Upper lobe of right lung (tissue), 1 donor: Measurements from ENCODE around the gene DAP. TPM values are rescaled to one million over a fixed set of nuclear protein-coding genes. Genes with fewer than 3 reads are reported as not detected.

Experiments
- ATAC-seq: fragments of 200-7000 bp; cut with Tn5 transposase; one replicate; pipeline ENCODE4 v1.9.1; 2020; ENCODE audit warnings: mild to moderate bottlenecking, moderate library complexity
- DNase-seq: peaks from one replicate; pipeline ENCODE4 v3.0.0-alpha.2; 2020
- H3K27ac ChIP-seq: fragments of 200-600 bp; one replicate; pipeline ENCODE4 v1.8.0; 2022
- H3K27me3 ChIP-seq: fragments of 200-600 bp; one replicate; pipeline ENCODE4 v1.8.0; 2022; ENCODE audit warnings: mild to moderate bottlenecking
- H3K36me3 ChIP-seq: fragments of 200-600 bp; one replicate; pipeline ENCODE4 v1.8.0; 2022
- H3K4me1 ChIP-seq: fragments of 200-600 bp; one replicate; pipeline ENCODE4 v1.8.0; 2022
- H3K4me3 ChIP-seq: fragments of 200-600 bp; one replicate; pipeline ENCODE4 v1.8.0; 2022; ENCODE audit warnings: mild to moderate bottlenecking
- H3K9me3 ChIP-seq: fragments of 200-600 bp; one replicate; pipeline ENCODE4 v1.8.0; 2022
- intact Hi-C: fragments of 100-400 bp; cut with DNase I; formaldehyde crosslinking; loops from one replicate; pipeline ENCODE4 v1.11.0; 2022
- total RNA-seq: library from RNA; stranded (reverse); fragmentation: NEBNext Ultra II Directional; extraction: Animal tissue kit (Norgen Biotek cat#: 25700); gene quantifications from one replicate; pipeline ENCODE4 v1.2.1, GENCODE V29; 2021
- TF ChIP-seq, protein P1 (sequence below): fragments of 200-600 bp; IDR thresholded peaks from one replicate; pipeline ENCODE4 v1.8.0; 2022; ENCODE audit warnings: antibody characterized with exemption
- donor health status: DM: no; HTN: yes; CAD: no; lungs with severe emphysema.

The DAP gene
- total RNA-seq, 1 donor from 2014 or later = 105 TPM

DNA sequence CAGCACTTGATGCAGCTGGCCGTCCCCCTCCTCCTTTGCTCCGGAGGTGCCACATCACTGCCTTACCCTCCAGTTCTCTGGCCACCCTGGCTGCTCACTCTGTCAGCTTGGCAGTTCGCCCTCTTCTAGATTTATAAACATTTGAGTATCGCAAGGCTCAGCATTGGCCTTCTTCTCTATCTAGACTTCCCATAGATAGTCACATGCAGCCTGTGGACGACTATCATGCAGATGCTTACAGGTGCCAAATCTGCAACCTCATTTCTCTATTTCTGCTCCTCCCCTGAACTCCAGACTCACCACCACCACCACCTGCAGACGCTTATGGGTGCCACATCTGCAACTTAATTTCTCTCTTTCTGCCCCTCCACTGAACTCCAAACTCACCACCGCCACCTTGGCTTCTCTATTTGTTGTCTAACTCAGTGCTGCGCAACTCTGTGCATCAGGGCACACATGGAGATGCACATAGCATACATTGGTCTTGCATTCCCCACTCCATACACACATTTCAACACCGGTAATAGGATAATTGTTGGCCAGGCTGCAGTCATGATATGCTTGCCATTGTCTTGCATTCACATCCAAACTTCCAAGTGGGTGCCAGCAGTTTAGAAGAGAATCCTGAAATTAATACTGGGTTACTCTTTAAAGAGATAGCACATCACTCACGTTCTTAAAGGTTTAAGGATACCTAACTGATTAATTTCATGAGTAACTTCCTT is 1.9 kb upstream of the DAP start:
- peaks cover 31% of the 10 kb centered on the region for H3K4me1 ChIP-seq
- TF ChIP-seq, protein P1, sequence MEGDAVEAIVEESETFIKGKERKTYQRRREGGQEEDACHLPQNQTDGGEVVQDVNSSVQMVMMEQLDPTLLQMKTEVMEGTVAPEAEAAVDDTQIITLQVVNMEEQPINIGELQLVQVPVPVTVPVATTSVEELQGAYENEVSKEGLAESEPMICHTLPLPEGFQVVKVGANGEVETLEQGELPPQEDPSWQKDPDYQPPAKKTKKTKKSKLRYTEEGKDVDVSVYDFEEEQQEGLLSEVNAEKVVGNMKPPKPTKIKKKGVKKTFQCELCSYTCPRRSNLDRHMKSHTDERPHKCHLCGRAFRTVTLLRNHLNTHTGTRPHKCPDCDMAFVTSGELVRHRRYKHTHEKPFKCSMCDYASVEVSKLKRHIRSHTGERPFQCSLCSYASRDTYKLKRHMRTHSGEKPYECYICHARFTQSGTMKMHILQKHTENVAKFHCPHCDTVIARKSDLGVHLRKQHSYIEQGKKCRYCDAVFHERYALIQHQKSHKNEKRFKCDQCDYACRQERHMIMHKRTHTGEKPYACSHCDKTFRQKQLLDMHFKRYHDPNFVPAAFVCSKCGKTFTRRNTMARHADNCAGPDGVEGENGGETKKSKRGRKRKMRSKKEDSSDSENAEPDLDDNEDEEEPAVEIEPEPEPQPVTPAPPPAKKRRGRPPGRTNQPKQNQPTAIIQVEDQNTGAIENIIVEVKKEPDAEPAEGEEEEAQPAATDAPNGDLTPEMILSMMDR = no peak
- H3K27ac ChIP-seq = peak overlapping the region; percentile 94
- no peaks in the 10 kb centered on the region for H3K27me3 ChIP-seq
- ATAC-seq (no peak), DNase-seq (no peak)
- no peaks in the 10 kb centered on the region for H3K36me3 ChIP-seq
- H3K4me3 ChIP-seq = no peak overlapping the region
- H3K9me3 ChIP-seq = no peaks in the 10 kb centered on the region
- intact Hi-C loops = no loop called here

DNA sequence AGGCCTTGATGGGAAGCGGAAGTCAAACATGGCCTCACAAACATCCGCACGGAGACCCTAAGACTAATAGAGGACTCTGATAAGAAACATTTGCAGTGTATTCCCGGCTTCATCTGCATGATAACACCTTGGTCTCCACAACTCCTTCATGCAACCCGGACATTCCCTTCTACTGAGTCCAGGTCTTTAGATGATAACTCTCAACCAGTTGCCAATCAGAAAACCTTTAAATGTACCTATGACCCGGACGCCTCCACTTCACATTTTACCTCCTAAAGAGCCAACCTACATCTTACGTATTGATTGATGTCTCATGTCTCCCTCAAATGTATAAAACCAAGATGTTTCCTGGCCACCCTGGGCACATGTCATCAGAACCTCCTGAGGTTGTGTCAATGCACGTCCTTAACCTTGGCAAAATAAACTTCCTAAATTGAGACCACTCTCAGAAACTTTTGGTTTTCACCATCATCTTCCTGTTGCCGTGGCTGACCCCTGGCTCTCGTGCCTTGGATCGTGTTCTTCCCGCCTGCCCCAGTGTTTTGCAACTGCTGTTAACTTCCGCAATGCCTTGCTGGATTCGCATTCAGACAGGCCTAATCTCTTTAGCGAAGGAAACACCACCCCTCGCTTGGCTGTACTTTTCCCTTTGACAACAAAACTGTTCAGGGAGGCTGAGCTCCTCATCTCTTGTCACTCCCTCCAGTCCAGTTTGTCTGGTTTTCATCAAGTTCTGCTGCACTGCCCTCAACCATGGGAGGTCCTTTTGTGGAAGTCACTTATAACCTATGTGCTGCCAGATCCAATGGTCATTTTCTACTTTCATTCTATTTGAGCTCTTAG is 1.1 kb upstream of the DAP start:
- Histone ChIP-seq H3K27ac (peak overlapping the region; percentile 94), H3K36me3 (no peaks in the 10 kb centered on the region), H3K27me3 (no peaks in the 10 kb centered on the region), H3K4me3 (peak overlapping the region; percentile 69), H3K9me3 (no peaks in the 10 kb centered on the region), H3K4me1 (peaks cover 34% of the 10 kb centered on the region)
- intact Hi-C loops = no loop called here
- DNase-seq = peak; percentile 73
- ATAC-seq = peak; percentile 4
- TF ChIP-seq, protein P1 = no peak

DNA sequence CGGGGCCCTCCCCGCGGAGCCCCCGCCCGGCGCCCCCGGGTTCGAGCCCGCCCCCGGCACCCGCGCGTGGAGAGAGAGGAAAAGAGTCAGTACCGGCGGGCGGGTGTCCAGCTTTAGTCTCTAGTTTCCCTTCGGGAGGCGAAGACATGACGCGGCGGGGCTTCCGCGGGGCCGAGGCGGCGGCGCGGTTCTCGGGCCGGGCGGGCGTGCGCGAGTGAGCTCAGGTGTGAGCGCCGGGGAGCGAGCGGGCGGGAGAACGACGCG is 181 bp downstream of the DAP start:
- H3K4me3 ChIP-seq = peak overlapping the region; percentile 80
- intact Hi-C loops = no loop called here
- no peaks in the 10 kb centered on the region for H3K9me3 ChIP-seq
- DNase-seq (no peak), ATAC-seq (no peak)
- H3K27me3 ChIP-seq = no peaks in the 10 kb centered on the region
- no peaks in the 10 kb centered on the region for H3K36me3 ChIP-seq
- H3K27ac ChIP-seq = peak overlapping the region; percentile 87
- peaks cover 38% of the 10 kb centered on the region for H3K4me1 ChIP-seq
- TF ChIP-seq, protein P1 = no peak

DNA sequence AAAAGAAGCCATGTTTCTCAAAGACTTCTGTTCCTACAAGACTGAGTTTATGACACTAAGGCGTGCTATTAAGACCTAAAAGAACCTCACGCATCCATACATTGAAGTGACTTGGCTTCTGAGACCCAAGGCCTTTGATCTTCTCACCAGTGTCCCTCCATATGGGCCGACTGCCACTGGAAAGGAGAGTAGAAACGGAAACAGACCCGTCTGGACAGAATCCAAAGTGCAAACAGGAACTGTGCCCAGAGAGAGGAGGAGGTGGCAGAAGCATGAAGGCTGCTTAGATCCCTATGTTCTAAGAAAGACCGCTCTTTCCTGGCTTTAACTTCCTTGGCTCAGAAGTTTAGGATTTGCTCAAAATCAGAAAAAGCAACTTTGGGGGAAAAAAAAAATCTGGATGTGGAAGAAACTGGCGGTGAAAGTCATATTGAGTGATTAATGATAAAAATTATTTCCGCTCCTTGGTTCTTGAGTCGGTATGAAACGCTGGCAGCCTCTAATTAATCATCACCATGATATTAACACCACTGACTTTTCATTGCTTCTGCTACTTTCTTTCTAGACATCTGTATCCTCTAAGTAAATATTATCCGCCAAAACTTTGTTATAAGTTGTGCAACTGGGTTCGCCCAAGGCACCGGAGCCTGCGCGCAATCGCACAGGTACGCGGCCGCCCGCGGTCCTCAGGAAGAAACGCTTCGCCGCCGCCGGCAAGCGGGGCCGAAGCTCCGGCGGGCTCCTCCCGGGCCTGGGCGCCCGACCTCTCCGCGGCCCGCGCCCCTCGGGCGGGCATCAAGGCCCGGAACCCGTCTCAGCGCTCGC is 726 bp downstream of the DAP start:
- no peaks in the 10 kb centered on the region for H3K9me3 ChIP-seq
- peak overlapping the region; percentile 80 for H3K4me3 ChIP-seq
- TF ChIP-seq, protein P1 = no peak
- peak overlapping the region; percentile 87 for H3K27ac ChIP-seq
- no peaks in the 10 kb centered on the region for H3K36me3 ChIP-seq
- no peaks in the 10 kb centered on the region for H3K27me3 ChIP-seq
- intact Hi-C loops = no loop called here
- peaks cover 38% of the 10 kb centered on the region for H3K4me1 ChIP-seq
- ATAC-seq = peak; percentile 43
- DNase-seq = peak; percentile 79

DNA sequence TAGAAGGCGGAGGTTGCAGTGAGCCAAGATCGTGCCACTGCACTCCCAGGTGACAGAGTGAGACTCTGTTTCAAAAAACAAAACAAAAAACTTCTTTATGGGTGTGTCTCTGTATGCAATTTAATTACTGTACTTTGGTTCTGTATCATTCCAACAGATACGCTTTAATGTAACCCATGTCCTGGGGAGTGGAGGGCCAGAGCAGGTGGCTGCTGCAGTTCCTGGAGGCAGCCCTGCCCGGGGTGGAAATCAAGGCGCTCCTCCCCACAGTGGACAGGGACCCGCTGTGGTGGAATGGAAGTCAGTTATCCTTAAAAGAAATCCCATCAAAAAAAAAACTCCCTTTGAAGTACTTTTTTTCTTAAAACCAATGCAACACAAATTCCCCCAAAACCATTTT is 1.9 kb downstream of the DAP start:
- Histone ChIP-seq H3K4me1 (peaks cover 38% of the 10 kb centered on the region), H3K36me3 (no peaks in the 10 kb centered on the region), H3K4me3 (no peak overlapping the region), H3K9me3 (no peaks in the 10 kb centered on the region), H3K27ac (no peak overlapping the region), H3K27me3 (no peaks in the 10 kb centered on the region)
- no peak for ATAC-seq
- TF ChIP-seq, protein P1 = no peak
- DNase-seq = no peak
- intact Hi-C loops = no loop called here
